Adipocyte (in vitro differentiated cells): ENCODE results near the gene AUTS2.

ENCODE experiments used
- DNase-seq: peaks from one replicate; pipeline ENCODE4 v3.0.0-alpha.2; 2015; ENCODE audit warnings: low read depth
- H3K27me3 ChIP-seq: replicated peaks from 2 replicates; pipeline ENCODE4 v1.7.0; 2013; ENCODE audit warnings: mild to moderate bottlenecking, low read length, moderate library complexity; ENCODE audit not compliant: control insufficient read depth, insufficient read depth
- H3K36me3 ChIP-seq: 2 replicates; pipeline ENCODE4 v1.7.0; 2013; ENCODE audit warnings: low read length, mild to moderate bottlenecking, moderate library complexity; ENCODE audit not compliant: control insufficient read depth, insufficient read depth, severe bottlenecking
- H3K4me1 ChIP-seq: 2 replicates; pipeline ENCODE4 v1.7.0; 2013; ENCODE audit warnings: mild to moderate bottlenecking, low read length, moderate library complexity; ENCODE audit not compliant: control insufficient read depth, insufficient read depth
- H3K4me3 ChIP-seq: 2 replicates; pipeline ENCODE4 v1.7.0; 2013; ENCODE audit warnings: mild to moderate bottlenecking, low read length, moderate library complexity
- H3K9ac ChIP-seq: 2 replicates; pipeline ENCODE4 v1.7.0; 2013; ENCODE audit warnings: mild to moderate bottlenecking, low read length, moderate library complexity
- H3K9me3 ChIP-seq: 2 replicates; pipeline ENCODE4 v1.7.0; 2013; ENCODE audit warnings: mild to moderate bottlenecking, low read length, moderate library complexity; ENCODE audit not compliant: control insufficient read depth

The AUTS2 gene

DNA sequence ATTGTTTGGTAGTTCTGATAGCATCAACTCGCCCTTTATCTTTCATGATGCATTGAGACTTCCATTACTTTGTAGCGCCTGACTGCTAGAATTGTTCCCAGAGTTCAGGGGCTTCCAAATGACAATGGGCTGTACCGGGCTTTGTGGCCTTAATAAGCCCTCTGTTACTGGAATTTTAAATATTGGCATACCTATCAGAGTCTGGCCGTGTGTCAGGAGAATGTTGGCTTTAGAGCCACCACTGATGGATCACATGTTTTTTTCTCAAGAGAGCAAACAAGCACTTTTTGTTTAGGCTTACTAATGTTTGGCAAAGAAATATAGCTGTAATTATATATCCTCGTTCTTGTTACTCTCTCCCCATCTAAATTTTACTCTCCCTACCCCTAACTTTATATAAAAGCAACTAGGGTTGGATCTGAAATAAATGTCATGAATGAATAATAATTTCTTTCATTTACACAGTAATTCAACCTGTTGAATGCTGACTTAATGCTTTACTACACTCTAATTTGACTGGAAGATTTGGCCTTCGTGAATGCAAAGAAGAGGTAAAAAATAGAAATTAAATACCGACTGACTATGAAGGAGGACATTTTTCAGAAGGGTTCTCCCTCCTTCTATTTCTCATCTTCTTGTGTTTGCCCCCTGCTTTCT, 396.7 kb downstream of the AUTS2 start:
- no peak overlapping the region for H3K9ac ChIP-seq
- H3K36me3 ChIP-seq = no peaks in the 10 kb centered on the region
- no peak overlapping the region for H3K4me3 ChIP-seq
- no peak for DNase-seq
- no peaks in the 10 kb centered on the region for H3K9me3 ChIP-seq
- no peaks in the 10 kb centered on the region for H3K4me1 ChIP-seq
- H3K27me3 ChIP-seq = no peaks in the 10 kb centered on the region

DNA sequence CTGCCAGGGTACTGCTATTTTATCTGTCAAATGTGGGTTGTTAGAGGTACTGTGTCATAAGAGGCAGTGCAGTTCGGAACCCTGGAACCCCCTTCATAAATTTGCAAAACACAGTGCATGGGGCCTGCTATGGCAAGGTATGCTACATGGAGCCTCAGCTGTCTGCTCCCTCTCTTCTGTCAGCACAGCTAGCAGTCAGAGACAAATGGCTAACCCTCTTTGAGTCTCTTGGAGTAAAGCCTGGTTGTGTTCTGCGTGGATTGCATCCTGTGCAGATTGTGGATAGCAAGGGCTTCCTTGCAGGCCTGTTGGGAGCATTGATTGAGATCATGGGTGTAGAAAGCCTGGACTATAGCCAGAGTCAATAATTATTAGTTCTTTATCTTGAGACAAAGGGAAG, 397.8 kb downstream of the AUTS2 start:
- H3K4me3 ChIP-seq = no peak overlapping the region
- no peaks in the 10 kb centered on the region for H3K9me3 ChIP-seq
- H3K9ac ChIP-seq = no peak overlapping the region
- no peaks in the 10 kb centered on the region for H3K36me3 ChIP-seq
- H3K27me3 ChIP-seq = no peaks in the 10 kb centered on the region
- H3K4me1 ChIP-seq = no peaks in the 10 kb centered on the region
- no peak for DNase-seq

DNA sequence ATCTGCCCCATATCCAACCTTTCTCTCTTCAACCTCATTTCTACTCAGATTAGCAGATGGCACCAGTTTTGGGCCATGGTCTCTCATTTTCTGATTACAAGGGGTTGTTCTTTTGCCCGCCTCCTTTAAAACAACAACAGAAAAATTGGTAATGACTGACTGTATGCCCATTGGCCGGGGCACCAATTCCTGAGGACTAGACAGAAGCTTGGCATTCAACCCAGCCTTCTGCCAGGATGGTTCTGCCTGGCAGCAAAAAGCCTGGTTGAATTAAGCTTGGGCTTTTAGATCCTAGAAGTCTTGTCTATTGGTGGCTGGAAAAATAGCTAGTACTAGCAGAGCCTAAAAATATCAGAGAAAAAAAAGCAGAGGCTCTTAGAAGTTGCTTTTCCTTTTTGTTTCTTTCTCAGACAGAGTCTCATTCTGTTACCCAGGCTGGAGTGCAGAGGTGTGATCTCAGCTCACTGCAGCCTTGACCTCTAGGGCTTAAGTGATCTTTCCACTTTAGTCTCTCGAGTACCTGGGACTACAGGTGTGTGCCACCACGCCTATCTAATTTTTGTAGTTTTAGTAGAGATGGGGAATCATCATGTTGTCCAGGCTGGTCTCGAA, 402.6 kb downstream of the AUTS2 start:
- Histone ChIP-seq H3K9me3 (no peaks in the 10 kb centered on the region), H3K9ac (no peak overlapping the region), H3K4me3 (no peak overlapping the region), H3K4me1 (no peaks in the 10 kb centered on the region), H3K36me3 (no peaks in the 10 kb centered on the region), H3K27me3 (no peaks in the 10 kb centered on the region)
- DNase-seq = no peak

DNA sequence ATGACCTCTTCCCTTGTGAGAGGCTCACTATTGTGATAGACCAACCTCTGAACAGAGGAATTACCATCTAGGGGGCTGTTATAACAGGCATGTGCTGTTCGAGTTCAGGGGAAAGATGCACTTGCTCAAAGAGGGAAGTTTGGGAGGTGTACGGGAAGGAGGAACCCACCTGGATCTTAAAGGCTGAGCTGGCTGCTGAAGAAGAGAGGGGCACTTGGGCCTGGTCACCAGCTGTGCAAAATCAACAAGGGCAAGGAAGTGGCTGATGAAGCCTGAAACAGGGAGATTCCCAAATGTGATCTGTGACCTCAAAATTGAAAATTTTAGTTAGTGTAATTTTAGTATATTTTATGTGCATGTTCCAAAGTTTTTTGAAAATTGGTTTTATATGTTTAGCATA, 407.2 kb downstream of the AUTS2 start:
- H3K36me3 ChIP-seq = no peaks in the 10 kb centered on the region
- peaks cover 3% of the 10 kb centered on the region for H3K4me1 ChIP-seq
- no peak for DNase-seq
- H3K9ac ChIP-seq = no peak overlapping the region
- H3K4me3 ChIP-seq = no peak overlapping the region
- H3K27me3 ChIP-seq = no peaks in the 10 kb centered on the region
- H3K9me3 ChIP-seq = no peaks in the 10 kb centered on the region

DNA sequence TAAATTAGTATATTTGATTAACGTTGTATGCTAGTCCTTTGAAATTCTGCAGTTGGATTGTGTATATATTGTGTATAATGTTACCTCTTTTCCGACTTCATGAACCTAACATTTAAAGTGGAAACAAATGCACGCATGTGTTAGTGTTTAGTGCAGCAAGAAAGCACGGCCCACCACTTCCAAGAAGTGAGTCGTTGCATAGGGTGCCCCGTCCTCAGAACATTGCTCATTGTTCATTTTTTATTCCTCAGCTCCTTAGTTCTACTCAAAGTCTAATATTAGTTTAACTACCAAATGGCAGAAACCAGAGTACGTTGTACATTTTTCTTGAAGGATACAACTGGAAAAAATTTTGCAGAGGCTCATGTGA, 407.6 kb downstream of the AUTS2 start:
- DNase-seq = no peak
- H3K4me3 ChIP-seq = no peak overlapping the region
- H3K36me3 ChIP-seq = no peaks in the 10 kb centered on the region
- no peaks in the 10 kb centered on the region for H3K9me3 ChIP-seq
- H3K4me1 ChIP-seq = peaks cover 3% of the 10 kb centered on the region
- no peak overlapping the region for H3K9ac ChIP-seq
- no peaks in the 10 kb centered on the region for H3K27me3 ChIP-seq

DNA sequence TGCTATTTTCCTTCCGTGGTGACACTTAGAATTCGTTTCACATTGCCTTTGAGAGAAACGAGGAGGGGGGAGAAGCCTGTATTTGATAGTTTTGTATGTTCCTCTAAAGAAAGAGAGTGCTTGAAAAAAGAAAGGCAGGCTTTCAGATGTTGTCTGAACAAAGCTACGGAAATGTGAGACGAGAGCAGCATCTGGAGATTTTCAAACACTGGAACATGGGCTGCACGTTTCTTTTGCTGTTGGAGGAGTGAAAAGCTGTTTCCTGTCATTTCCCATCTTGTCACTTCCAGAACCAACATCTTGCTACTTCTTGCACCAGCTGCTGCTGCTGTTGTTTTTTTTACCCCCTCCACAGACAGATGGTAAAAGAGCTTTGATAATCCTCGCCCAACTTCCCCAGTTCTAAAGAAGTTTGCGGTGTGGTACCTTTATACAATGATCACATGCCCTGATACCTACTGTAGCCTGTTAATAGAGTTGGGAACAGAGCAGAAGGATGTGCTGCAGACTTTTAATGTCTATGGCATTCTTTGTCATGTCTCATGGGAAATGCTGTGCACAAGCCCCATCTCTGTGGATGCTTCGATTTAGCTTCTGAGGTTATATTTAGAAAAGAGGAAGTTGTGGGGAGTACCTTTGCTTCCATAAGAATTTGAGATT, 408.1 kb downstream of the AUTS2 start:
- no peaks in the 10 kb centered on the region for H3K27me3 ChIP-seq
- H3K9ac ChIP-seq = no peak overlapping the region
- no peaks in the 10 kb centered on the region for H3K36me3 ChIP-seq
- H3K4me3 ChIP-seq = no peak overlapping the region
- no peaks in the 10 kb centered on the region for H3K9me3 ChIP-seq
- peaks cover 3% of the 10 kb centered on the region for H3K4me1 ChIP-seq
- DNase-seq = peak; percentile 36

DNA sequence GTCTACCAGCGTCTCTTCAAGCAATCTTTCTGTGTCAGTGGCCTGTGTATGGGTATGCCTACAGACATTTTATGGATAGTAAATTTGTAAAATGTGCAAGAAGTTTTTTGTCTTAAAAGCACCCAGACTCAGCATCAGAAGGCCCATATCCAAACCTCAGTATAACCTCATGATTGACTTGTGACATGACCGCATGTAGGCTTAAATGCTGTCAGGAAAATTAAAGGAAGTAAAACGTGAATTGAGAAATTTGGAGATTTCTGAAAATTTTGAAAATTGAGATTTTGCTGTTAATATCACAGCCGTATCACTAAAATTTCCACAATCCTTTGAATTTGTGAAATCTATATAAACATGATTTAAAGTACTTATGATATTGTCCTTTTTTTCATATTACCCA, 410.2 kb downstream of the AUTS2 start:
- Histone ChIP-seq H3K36me3 (no peaks in the 10 kb centered on the region), H3K4me1 (peaks cover 3% of the 10 kb centered on the region), H3K4me3 (no peak overlapping the region), H3K27me3 (no peaks in the 10 kb centered on the region), H3K9ac (no peak overlapping the region), H3K9me3 (no peaks in the 10 kb centered on the region)
- DNase-seq = no peak

DNA sequence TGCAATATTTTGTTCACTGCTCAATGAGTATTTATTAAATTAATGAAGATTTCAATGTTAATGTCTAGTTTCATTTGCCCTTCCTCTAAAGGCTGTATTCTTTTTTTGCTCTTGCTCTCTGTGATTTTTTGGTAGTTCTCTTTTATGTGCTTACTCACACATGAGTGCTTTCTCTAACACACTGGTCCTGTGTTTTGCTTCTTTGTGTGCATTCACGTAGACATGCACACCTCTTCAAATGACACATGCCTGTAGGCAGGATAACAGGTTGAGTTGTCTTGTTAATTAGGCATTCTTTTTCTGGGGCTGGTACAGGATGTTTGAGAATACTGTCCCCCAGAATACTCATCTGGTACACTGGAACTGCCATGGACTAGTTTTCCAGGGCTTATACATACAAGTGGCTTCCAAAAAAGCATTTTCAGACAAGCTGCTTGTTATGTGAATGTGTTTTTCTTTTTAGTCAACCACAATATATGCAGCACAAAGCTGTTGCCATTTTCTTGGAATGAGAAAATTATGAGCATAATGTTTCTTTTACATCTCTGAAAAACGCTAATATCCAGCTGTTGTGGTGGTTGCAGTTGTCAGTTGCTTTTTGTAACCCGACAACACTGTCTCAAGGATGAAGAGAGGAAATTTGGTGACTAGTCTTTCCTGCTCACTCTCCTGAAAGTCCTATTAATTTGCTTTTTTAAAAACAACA, 416.4 kb downstream of the AUTS2 start:
- Histone ChIP-seq H3K36me3 (no peaks in the 10 kb centered on the region), H3K9ac (no peak overlapping the region), H3K4me3 (no peak overlapping the region), H3K9me3 (no peaks in the 10 kb centered on the region), H3K4me1 (peaks cover 23% of the 10 kb centered on the region), H3K27me3 (no peaks in the 10 kb centered on the region)
- DNase-seq = no peak

DNA sequence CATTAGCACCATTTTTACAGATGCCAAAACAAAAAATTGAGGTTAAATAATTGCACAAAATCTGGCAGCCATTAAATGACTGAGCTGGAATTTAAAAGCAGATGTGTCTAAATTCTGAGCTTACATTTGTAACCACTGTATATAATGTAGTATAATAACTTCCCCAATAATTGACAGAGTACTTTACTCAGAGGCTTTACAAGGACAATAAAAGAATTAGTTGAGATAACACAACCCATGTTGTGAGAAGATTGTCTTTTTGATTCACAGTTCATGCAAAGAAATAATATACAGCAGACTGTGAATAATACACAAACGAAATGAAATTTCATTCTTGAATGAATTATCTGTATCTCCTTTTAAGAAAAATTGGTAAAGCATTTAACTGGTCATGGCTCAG, 417.1 kb downstream of the AUTS2 start:
- no peak for DNase-seq
- H3K36me3 ChIP-seq = no peaks in the 10 kb centered on the region
- no peak overlapping the region for H3K9ac ChIP-seq

DNA sequence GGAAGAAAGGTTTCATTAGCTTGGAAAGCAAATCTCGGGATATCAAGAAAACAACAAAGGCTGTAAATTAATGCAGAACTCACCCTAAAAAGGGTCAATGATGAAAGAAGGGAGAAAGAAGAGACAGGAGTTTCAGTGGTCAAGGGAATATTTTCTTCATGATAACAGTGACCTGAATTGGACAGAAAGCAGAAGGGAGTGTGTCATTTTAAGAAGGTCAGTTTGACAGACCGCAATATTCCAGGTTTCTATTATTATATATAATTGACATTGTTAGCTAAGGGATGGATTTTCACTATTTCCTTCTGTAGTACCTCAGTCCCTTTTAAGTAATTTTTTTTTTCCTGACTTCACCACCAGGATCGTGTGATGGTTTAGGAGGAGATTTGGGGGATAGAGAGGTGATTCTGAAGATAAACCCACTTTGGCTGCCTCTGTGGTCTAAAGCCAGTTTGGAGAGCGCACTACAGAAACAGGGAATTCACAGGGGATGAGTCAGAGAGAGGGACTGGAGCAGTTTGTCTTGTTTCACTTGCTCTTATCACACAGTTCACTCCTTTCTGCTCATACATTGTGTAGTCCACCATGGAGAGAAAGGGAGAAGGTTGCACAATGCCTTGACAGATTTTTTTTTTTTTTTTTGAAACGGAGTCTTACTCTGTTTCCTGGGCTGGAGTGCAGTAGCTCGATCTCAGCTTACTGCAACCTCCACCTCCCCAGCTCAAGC, 417.9 kb downstream of the AUTS2 start:
- peak overlapping the region; percentile 52 for H3K4me3 ChIP-seq
- peak; percentile 81 for DNase-seq

More for the DNA sequence above, 417.1 kb downstream of the AUTS2 start:
- Histone ChIP-seq H3K4me1 (peaks cover 23% of the 10 kb centered on the region), H3K9me3 (no peaks in the 10 kb centered on the region), H3K4me3 (no peak overlapping the region), H3K27me3 (no peaks in the 10 kb centered on the region)

DNA sequence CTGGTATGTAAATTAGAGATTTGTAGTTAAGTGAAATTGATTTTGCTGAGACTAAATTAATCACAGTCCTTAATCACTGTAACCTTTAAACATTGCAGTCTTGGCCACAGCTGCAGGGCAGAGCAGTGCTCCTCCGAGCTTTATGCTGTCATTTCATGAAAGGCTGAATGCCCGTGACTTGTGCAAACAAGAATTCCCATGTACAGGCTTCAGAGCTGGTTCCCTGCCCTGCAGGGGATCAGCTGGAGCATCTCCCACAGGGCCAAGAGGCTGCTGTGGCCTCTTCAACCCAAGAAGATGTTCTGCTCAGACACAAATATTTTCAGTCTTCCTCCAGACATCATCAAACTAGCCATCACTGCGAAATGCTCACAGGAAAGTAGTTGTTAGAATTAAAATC, 419.1 kb downstream of the AUTS2 start:
- H3K36me3 ChIP-seq = no peaks in the 10 kb centered on the region
- no peaks in the 10 kb centered on the region for H3K9me3 ChIP-seq
- H3K9ac ChIP-seq = no peak overlapping the region
- H3K4me1 ChIP-seq = peaks cover 23% of the 10 kb centered on the region
- H3K4me3 ChIP-seq = no peak overlapping the region
- H3K27me3 ChIP-seq = no peaks in the 10 kb centered on the region
- DNase-seq = peak; percentile 28

More for the DNA sequence above, 417.9 kb downstream of the AUTS2 start:
- Histone ChIP-seq H3K36me3 (no peaks in the 10 kb centered on the region), H3K9ac (no peak overlapping the region), H3K4me1 (peaks cover 23% of the 10 kb centered on the region), H3K27me3 (no peaks in the 10 kb centered on the region), H3K9me3 (no peaks in the 10 kb centered on the region)
